ENCODE data around the gene ANKRD33B. TPM values are rescaled to one million over a fixed set of nuclear protein-coding genes. Genes with fewer than 3 reads are reported as not detected.

Gene ANKRD33B
- total and polyA plus RNA-seq, 9 of the 15 experiments (the other 6 are each of a cell fraction or from before 2014, with no cell fraction given): 0.10 to 1.7 (median 0.40) TPM

DNA sequence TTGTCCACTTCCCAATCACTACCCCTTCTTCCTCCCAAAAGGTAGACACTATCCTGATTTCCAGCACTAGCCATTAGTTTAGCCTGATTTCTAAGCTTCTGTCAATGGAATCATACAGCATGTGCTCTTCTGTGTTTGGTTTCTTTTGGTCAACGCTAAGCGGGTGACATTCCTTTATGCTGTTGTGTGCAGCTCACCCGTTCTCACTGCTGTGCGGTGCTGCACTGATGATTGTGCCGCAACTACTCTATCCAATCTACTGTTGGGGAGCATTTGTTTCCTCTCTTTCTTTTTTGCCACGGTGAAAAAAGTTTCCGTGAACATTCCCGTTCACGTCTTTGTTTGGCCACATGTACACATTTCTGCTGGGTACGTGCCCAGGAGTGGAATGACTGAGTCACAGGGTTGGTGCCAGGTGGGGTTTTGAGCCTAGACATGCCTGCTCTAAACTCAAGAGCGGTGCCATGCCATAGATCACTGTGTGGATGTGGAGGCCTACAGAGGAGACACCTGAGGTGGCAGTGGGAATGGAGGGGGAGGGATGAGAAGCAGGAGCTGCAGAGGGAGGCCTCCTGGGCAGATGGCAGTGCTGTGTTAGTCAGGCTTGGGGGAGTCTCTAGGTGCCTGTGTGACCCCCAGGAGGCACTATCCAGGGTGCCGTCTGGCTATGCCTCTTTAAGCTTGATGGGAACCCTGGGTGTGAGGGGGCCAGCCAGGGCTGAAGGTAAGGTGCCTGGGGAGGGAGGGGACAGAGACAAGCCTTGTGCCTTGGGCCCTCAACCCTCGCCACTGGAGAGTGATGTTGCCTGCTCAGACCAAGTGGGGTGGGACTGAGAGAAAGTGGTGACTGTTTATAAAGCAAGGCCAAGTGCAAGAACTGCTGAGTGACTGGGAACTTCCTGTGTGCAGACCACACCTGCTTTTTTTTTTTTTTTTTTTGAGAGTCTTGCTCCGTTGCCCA, 11.4 kb upstream of the ANKRD33B start:
- no peak overlapping the region for H3K4me2 ChIP-seq (ENCODE audit: insufficient read depth, low read length)
- H4K20me1 ChIP-seq (replicated peaks; ENCODE audit: control insufficient read depth, insufficient read depth, low read length): no peaks in the 10 kb centered on the region
- peaks cover 46 to 69% of the 10 kb centered on the region in 2 experiments for H3K27me3 ChIP-seq (ENCODE audit: control insufficient read depth in 2 of 2, insufficient read depth in 2 of 2, low read length in 2 of 2)
- no peaks in the 10 kb centered on the region for H3K79me2 ChIP-seq (ENCODE audit: control insufficient read depth, insufficient read depth, low read length)
- DNase-seq (ENCODE audit: extremely low read depth in 1 of 4, low spot score in 3 of 4) (peak in 1 of 4 experiments; percentile 5), FAIRE-seq (no peak), ATAC-seq (peak; percentile 33; the same call in 2 of the 3 replicates)
- H3K9me3 ChIP-seq (replicated peaks; ENCODE audit: control insufficient read depth, insufficient read depth, low read depth, low read length): peaks cover 3% of the 10 kb centered on the region; the same call in 1 of the 2 replicates
- CTCF ChIA-PET (ENCODE audit: low intra/inter-chr PET ratio): no interaction called here
- in situ Hi-C loops (cut with MboI) (no loop called here), intact Hi-C loops (cut with micrococcal nuclease) (no loop called here)
- no peak overlapping the region for H3K4me3 ChIP-seq
- BruUV-seq (replicated peaks): no TSS peak
- H3K9ac ChIP-seq (ENCODE audit: insufficient read depth in 1 of 2, low read depth in 2 of 2, low read length in 2 of 2): no peak overlapping the region
- no peaks in the 10 kb centered on the region for H3K36me3 ChIP-seq (ENCODE audit: control insufficient read depth, insufficient read depth, low read length)
- H2AFZ ChIP-seq (ENCODE audit: low read depth, low read length): no peak overlapping the region
- POLR2A ChIA-PET: interaction anchor here (0.7 to 1.0 kb wide), 3 partner anchors 10 to 15 kb away, joined by 3 to 4 read pairs (median 3); no protein-coding TSS in a partner anchor
- WGBS (ENCODE audit: insufficient coverage, low coverage, missing lambda C conversion rate): 29% methylated on average over 14 of the region's 14 CpGs
- no peaks in the 10 kb centered on the region for H3K9me1 ChIP-seq (ENCODE audit: control insufficient read depth, insufficient read depth, low read length)
- peaks cover 0 to 7% of the 10 kb centered on the region in 2 experiments; a peak in 2 of 5 replicates for H3K4me1 ChIP-seq (replicated peaks in 1 of 2; ENCODE audit: control insufficient read depth in 2 of 2, insufficient read depth in 2 of 2, low read length in 2 of 2)
- no peak overlapping the region for H3K27ac ChIP-seq (ENCODE audit: extremely low read depth, low read depth, low read length)
- TF ChIP-seq ZNF384 (IDR thresholded peaks at IDR 0.05; ENCODE audit: low read depth, low read length) (peak; percentile 50; the same call in 1 of the 2 replicates), ZFP36 (IDR thresholded peaks at IDR 0.05; ENCODE audit: low read depth, low read length, partially characterized antibody) (no peak), MECOM (CRISPR knock-in tag; IDR thresholded peaks at IDR 0.05) (no peak), ZNF239 (CRISPR knock-in tag; IDR thresholded peaks at IDR 0.05) (no peak), BCL6 (CRISPR knock-in tag; IDR thresholded peaks at IDR 0.05) (no peak), NFE2 (IDR thresholded peaks at IDR 0.05; ENCODE audit: low read depth) (no peak), CHD2 (IDR thresholded peaks at IDR 0.05; ENCODE audit: low read depth, low read length) (no peak), HOXB6 (CRISPR knock-in tag; IDR thresholded peaks at IDR 0.05; ENCODE audit: borderline replicate concordance) (no peak), MYNN (IDR thresholded peaks at IDR 0.05) (no peak), MYNN (CRISPR knock-in tag; IDR thresholded peaks at IDR 0.05) (no peak), KDM2B (CRISPR knock-in tag; IDR thresholded peaks at IDR 0.05) (no peak)
- TF ChIP-seq, protein P1, sequence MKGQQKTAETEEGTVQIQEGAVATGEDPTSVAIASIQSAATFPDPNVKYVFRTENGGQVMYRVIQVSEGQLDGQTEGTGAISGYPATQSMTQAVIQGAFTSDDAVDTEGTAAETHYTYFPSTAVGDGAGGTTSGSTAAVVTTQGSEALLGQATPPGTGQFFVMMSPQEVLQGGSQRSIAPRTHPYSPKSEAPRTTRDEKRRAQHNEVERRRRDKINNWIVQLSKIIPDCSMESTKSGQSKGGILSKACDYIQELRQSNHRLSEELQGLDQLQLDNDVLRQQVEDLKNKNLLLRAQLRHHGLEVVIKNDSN (CRISPR knock-in tag; IDR thresholded peaks at IDR 0.05): 0 out of 2 replicates have a peak, but pooled peaks have one; percentile 28
- TF ChIP-seq, protein P2, sequence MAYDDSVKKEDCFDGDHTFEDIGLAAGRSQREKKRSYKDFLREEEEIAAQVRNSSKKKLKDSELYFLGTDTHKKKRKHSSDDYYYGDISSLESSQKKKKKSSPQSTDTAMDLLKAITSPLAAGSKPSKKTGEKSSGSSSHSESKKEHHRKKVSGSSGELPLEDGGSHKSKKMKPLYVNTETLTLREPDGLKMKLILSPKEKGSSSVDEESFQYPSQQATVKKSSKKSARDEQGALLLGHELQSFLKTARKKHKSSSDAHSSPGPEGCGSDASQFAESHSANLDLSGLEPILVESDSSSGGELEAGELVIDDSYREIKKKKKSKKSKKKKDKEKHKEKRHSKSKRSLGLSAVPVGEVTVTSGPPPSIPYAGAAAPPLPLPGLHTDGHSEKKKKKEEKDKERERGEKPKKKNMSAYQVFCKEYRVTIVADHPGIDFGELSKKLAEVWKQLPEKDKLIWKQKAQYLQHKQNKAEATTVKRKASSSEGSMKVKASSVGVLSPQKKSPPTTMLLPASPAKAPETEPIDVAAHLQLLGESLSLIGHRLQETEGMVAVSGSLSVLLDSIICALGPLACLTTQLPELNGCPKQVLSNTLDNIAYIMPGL (CRISPR knock-in tag; IDR thresholded peaks at IDR 0.05): no peak
- TF ChIP-seq, protein P3, sequence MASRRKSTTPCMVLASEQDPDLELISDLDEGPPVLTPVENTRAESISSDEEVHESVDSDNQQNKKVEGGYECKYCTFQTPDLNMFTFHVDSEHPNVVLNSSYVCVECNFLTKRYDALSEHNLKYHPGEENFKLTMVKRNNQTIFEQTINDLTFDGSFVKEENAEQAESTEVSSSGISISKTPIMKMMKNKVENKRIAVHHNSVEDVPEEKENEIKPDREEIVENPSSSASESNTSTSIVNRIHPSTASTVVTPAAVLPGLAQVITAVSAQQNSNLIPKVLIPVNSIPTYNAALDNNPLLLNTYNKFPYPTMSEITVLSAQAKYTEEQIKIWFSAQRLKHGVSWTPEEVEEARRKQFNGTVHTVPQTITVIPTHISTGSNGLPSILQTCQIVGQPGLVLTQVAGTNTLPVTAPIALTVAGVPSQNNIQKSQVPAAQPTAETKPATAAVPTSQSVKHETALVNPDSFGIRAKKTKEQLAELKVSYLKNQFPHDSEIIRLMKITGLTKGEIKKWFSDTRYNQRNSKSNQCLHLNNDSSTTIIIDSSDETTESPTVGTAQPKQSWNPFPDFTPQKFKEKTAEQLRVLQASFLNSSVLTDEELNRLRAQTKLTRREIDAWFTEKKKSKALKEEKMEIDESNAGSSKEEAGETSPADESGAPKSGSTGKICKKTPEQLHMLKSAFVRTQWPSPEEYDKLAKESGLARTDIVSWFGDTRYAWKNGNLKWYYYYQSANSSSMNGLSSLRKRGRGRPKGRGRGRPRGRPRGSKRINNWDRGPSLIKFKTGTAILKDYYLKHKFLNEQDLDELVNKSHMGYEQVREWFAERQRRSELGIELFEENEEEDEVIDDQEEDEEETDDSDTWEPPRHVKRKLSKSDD (conservative IDR thresholded peaks at IDR 0.05; ENCODE audit: low read length): no peak
- TF ChIP-seq, protein P4, sequence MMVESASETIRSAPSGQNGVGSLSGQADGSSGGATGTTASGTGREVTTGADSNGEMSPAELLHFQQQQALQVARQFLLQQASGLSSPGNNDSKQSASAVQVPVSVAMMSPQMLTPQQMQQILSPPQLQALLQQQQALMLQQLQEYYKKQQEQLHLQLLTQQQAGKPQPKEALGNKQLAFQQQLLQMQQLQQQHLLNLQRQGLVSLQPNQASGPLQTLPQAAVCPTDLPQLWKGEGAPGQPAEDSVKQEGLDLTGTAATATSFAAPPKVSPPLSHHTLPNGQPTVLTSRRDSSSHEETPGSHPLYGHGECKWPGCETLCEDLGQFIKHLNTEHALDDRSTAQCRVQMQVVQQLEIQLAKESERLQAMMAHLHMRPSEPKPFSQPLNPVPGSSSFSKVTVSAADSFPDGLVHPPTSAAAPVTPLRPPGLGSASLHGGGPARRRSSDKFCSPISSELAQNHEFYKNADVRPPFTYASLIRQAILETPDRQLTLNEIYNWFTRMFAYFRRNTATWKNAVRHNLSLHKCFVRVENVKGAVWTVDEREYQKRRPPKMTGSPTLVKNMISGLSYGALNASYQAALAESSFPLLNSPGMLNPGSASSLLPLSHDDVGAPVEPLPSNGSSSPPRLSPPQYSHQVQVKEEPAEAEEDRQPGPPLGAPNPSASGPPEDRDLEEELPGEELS (CRISPR knock-in tag; IDR thresholded peaks at IDR 0.05; ENCODE audit: borderline replicate concordance): no peak

Data from K562 (cell line).